Measurements from ENCODE around the gene TESK2. TPM values are rescaled to one million over a fixed set of nuclear protein-coding genes. Genes with fewer than 3 reads are reported as not detected.

TESK2 gene
- total RNA-seq, 1 donor from 2014 or later = 14.9 TPM

DNA sequence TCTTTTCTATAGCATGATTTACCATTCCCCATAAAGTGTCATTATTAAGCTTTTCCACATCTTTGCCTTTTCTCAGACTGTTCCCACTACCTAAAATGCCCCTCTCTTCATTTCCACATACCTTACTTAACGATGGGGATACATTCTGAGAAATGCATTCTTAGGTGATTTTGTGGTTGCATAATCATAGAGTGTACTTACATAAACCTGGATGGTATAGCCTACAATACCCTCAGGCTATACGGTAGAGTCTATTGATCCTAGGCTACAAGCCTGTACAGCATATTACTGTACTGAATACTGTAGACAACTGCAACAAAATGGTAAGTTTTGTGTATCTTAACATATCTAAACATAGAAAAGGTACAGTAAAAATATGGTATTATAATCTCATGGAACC is 95.9 kb downstream of the TESK2 start:
- Mint-ChIP-seq H3K9me3 (no peaks in the 10 kb centered on the region), H3K4me3 (no peak overlapping the region), H3K4me1 (peaks cover 2% of the 10 kb centered on the region), H3K36me3 (no peaks in the 10 kb centered on the region), H3K27me3 (ENCODE audit: insufficient read depth, low read depth) (no peaks in the 10 kb centered on the region), H3K27ac (no peak overlapping the region)
- no peak overlapping the region for H3K9ac ChIP-seq
- no peak overlapping the region for H2AFZ ChIP-seq (replicated peaks)
- H3K4me3 ChIP-seq = no peak overlapping the region
- H3K9me3 ChIP-seq (ENCODE audit: low read depth) = no peaks in the 10 kb centered on the region
- no peaks in the 10 kb centered on the region for H3K4me1 ChIP-seq
- DNase-seq (ENCODE audit: low spot score) = no peak
- H3K79me2 ChIP-seq (ENCODE audit: low read depth) = no peaks in the 10 kb centered on the region
- TF ChIP-seq EZH2phosphoT487 (IDR thresholded peaks at IDR 0.05) (no peak), EZH2 (IDR thresholded peaks at IDR 0.05) (no peak)
- TF ChIP-seq, protein P1, sequence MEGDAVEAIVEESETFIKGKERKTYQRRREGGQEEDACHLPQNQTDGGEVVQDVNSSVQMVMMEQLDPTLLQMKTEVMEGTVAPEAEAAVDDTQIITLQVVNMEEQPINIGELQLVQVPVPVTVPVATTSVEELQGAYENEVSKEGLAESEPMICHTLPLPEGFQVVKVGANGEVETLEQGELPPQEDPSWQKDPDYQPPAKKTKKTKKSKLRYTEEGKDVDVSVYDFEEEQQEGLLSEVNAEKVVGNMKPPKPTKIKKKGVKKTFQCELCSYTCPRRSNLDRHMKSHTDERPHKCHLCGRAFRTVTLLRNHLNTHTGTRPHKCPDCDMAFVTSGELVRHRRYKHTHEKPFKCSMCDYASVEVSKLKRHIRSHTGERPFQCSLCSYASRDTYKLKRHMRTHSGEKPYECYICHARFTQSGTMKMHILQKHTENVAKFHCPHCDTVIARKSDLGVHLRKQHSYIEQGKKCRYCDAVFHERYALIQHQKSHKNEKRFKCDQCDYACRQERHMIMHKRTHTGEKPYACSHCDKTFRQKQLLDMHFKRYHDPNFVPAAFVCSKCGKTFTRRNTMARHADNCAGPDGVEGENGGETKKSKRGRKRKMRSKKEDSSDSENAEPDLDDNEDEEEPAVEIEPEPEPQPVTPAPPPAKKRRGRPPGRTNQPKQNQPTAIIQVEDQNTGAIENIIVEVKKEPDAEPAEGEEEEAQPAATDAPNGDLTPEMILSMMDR (IDR thresholded peaks at IDR 0.05) = no peak
- H4K20me1 ChIP-seq (ENCODE audit: low read depth) = no peaks in the 10 kb centered on the region
- no peak overlapping the region for H3K27ac ChIP-seq
- H3K36me3 ChIP-seq = no peaks in the 10 kb centered on the region
- no peaks in the 10 kb centered on the region for H3F3A ChIP-seq (ENCODE audit: low read depth)
- no peak overlapping the region for H3K4me2 ChIP-seq
- H3K27me3 ChIP-seq = no peaks in the 10 kb centered on the region

DNA sequence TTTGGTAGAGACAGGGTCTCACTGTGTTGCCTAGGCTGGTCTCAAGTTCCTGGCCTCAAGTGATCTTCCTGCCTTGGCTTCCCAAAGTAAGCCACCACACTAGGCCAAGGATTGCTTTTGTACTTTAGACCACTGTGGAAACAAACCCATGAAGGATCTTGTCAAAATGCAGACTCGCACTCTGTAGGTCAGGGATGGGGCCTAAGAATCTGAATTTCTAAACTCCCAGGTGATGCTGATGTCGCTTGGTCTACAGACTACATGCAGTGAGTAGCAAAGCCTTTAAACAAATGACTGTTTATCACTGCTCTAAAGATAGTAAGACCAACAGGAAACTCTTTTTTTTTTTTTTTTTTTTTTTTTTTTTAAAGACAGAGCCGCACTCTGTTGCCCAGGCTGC is 96.6 kb downstream of the TESK2 start:
- Mint-ChIP-seq H3K4me1 (no peaks in the 10 kb centered on the region), H3K27me3 (ENCODE audit: insufficient read depth, low read depth) (no peaks in the 10 kb centered on the region), H3K36me3 (no peaks in the 10 kb centered on the region), H3K4me3 (no peak overlapping the region), H3K9me3 (no peaks in the 10 kb centered on the region), H3K27ac (no peak overlapping the region)
- TF ChIP-seq EZH2phosphoT487 (IDR thresholded peaks at IDR 0.05) (no peak), EZH2 (IDR thresholded peaks at IDR 0.05) (no peak)
- TF ChIP-seq, protein P1 (IDR thresholded peaks at IDR 0.05) = no peak
- no peak for DNase-seq (ENCODE audit: low spot score)
- Histone ChIP-seq H3K4me3 (no peak overlapping the region), H3K79me2 (ENCODE audit: low read depth) (no peaks in the 10 kb centered on the region), H4K20me1 (ENCODE audit: low read depth) (no peaks in the 10 kb centered on the region), H3K4me2 (no peak overlapping the region), H3K9me3 (ENCODE audit: low read depth) (no peaks in the 10 kb centered on the region), H3K4me1 (no peaks in the 10 kb centered on the region), H3K27me3 (no peaks in the 10 kb centered on the region), H3K9ac (no peak overlapping the region), H3K36me3 (no peaks in the 10 kb centered on the region), H3K27ac (no peak overlapping the region), H2AFZ (replicated peaks) (no peak overlapping the region), H3F3A (ENCODE audit: low read depth) (no peaks in the 10 kb centered on the region)

DNA sequence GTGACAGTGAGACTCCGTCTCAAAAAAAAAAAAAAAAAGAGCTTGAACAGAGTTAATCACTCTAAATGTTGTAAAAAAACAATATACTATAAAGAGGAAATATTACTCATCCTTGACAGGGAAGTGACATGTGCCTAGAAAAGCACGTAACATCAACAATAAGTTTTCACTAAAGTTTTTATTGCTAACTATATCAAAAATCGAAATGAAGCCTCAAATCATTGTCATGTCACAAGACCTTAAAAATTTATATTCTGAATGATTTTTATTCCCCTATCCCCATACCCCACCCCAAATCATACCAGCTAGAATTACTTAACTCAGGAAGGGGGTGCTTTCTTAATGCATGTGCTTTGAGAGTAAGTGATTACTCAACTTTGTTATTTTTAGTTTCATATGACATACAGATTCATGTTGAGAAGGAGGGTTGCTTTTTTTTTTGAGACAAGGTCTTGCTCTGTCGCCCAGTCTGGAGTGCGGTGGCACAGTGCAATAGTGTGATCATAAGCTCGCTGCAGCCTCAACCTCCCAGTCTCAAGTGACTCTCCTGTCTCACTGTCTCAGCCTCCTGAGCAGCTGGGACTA is 97.2 kb downstream of the TESK2 start:
- no peaks in the 10 kb centered on the region for H4K20me1 ChIP-seq (ENCODE audit: low read depth)
- Mint-ChIP-seq H3K4me3 (no peak overlapping the region), H3K36me3 (no peaks in the 10 kb centered on the region), H3K27ac (no peak overlapping the region), H3K27me3 (ENCODE audit: insufficient read depth, low read depth) (no peaks in the 10 kb centered on the region), H3K9me3 (no peaks in the 10 kb centered on the region), H3K4me1 (no peaks in the 10 kb centered on the region)
- no peak overlapping the region for H3K4me2 ChIP-seq
- H3F3A ChIP-seq (ENCODE audit: low read depth) = no peaks in the 10 kb centered on the region
- H3K4me3 ChIP-seq = no peak overlapping the region
- H2AFZ ChIP-seq (replicated peaks) = no peak overlapping the region
- H3K27ac ChIP-seq = no peak overlapping the region
- no peaks in the 10 kb centered on the region for H3K9me3 ChIP-seq (ENCODE audit: low read depth)
- no peak for DNase-seq (ENCODE audit: low spot score)
- TF ChIP-seq, protein P1 (IDR thresholded peaks at IDR 0.05) = no peak
- TF ChIP-seq EZH2 (IDR thresholded peaks at IDR 0.05) (no peak), EZH2phosphoT487 (IDR thresholded peaks at IDR 0.05) (no peak)
- H3K79me2 ChIP-seq (ENCODE audit: low read depth) = no peaks in the 10 kb centered on the region
- no peaks in the 10 kb centered on the region for H3K4me1 ChIP-seq
- H3K27me3 ChIP-seq = no peaks in the 10 kb centered on the region
- no peaks in the 10 kb centered on the region for H3K36me3 ChIP-seq
- no peak overlapping the region for H3K9ac ChIP-seq
